Activated CD8-positive, alpha-beta memory T cell treated with anti-CD3 and anti-CD28 coated beads for 36 hours (primary cell): ENCODE data around the gene B3GALT4. TPM values are rescaled to one million over a fixed set of nuclear protein-coding genes. Genes with fewer than 3 reads are reported as not detected.

Experiments used
- CTCF ChIA-PET: fragments of 350-600 bp; sonication (Branson Sonifier 250); formaldehyde crosslinking; loops from one replicate; lab custom pipeline; 2021; ENCODE audit warnings: antibody characterized with exemption; lab: Charles Lee
- POLR2A ChIA-PET: fragments of 350-600 bp; sonication (Branson Sonifier 250); formaldehyde crosslinking; loops from one replicate; lab custom pipeline; 2021; ENCODE audit warnings: antibody characterized with exemption; lab: Charles Lee
- total RNA-seq, 2 experiments: library from RNA; stranded (reverse); gene quantifications; one replicate each; pipeline ENCODE4 v1.2.3, GENCODE V29; 2021

The B3GALT4 gene
- 1 to 10 TPM; 2.6 to 3.2 TPM for total RNA-seq

- ChIA-PET CTCF (interaction anchor here (0.6 to 4.1 kb wide), 15 partner anchors 10 to 1542 kb away, joined by 3 to 30 read pairs (median 4); partner anchors contain the start of genes HSD17B8, PFDN6, TAPBP and WDR46), POLR2A (interaction anchor here (0.6 to 3.7 kb wide), 13 partner anchors 12 to 305 kb away, joined by 3 to 38 read pairs (median 5); partner anchors contain the start of genes PFDN6, RGL2, WDR46 and ZBTB22)
These were observed at the start of gene B3GALT4 for GRCh38 chr6:33276864-33277662. Gene B3GALT4 (plus strand): TSS chr6:33277123. CDS start chr6:33277420, 297 bp downstream.

- POLR2A ChIA-PET: no interaction called here
- CTCF ChIA-PET: no interaction called here
These were observed 41.7 kb upstream of the B3GALT4 start for GRCh38 chr6:33235221-33235634.

GRCh38 chr6:33236328-33236727, 40.6 kb upstream of the B3GALT4 start:
- POLR2A ChIA-PET: interaction anchor here (0.5 to 0.6 kb wide), 2 partner anchors 17 to 41 kb away, joined by 3 to 5 read pairs; partner anchors contain the start of gene B3GALT4

GRCh38 chr6:33236852-33237251, 40.1 kb upstream of the B3GALT4 start:
- CTCF ChIA-PET: no interaction called here

More at GRCh38 chr6:33236328-33236727, 40.6 kb upstream of the B3GALT4 start:
- CTCF ChIA-PET: interaction anchor here (0.7 kb wide), 1 partner anchor 342 kb away, joined by 3 read pairs; no protein-coding TSS in a partner anchor

GRCh38 chr6:33237741-33238140, 39.2 kb upstream of the B3GALT4 start:
- POLR2A ChIA-PET: no interaction called here
- CTCF ChIA-PET: interaction anchor here (0.6 to 0.7 kb wide), 2 partner anchors 8 to 86 kb away, joined by 3 to 4 read pairs; no protein-coding TSS in a partner anchor

More at GRCh38 chr6:33236852-33237251, 40.1 kb upstream of the B3GALT4 start:
- POLR2A ChIA-PET: interaction anchor here (0.5 kb wide), 1 partner anchor 18 kb away, joined by 5 read pairs; no protein-coding TSS in a partner anchor

GRCh38 chr6:33241968-33242367, 35.0 kb upstream of the B3GALT4 start:
- POLR2A ChIA-PET: no interaction called here
- CTCF ChIA-PET: no interaction called here

GRCh38 chr6:33243476-33243875, 33.4 kb upstream of the B3GALT4 start:
- POLR2A ChIA-PET: interaction anchor here (0.7 kb wide), 1 partner anchor 39 kb away, joined by 4 read pairs; the partner anchor contains the start of gene HSD17B8
- CTCF ChIA-PET: interaction anchor here (0.7 to 1.5 kb wide), 5 partner anchors 46 to 170 kb away, joined by 3 to 6 read pairs (median 3); partner anchors contain the start of gene HLA-DPA1

GRCh38 chr6:33247977-33248642, 28.8 kb upstream of the B3GALT4 start:
- POLR2A ChIA-PET: interaction anchor here (0.7 to 3.6 kb wide), 9 partner anchors 23 to 276 kb away, joined by 3 to 33 read pairs (median 6); partner anchors contain the start of genes B3GALT4, RING1, RPS18 and VPS52

GRCh38 chr6:33248643-33248931, 28.3 kb upstream of the B3GALT4 start:
- POLR2A ChIA-PET: interaction anchor here (0.7 to 3.6 kb wide), 9 partner anchors 23 to 277 kb away, joined by 3 to 33 read pairs (median 6); partner anchors contain the start of genes B3GALT4, RING1, RPS18 and VPS52
- CTCF ChIA-PET: interaction anchor here (0.5 to 3.0 kb wide), 28 partner anchors 13 to 1702 kb away, joined by 3 to 21 read pairs (median 4); partner anchors contain the start of genes ATP6V1G2, HLA-DOA, HLA-DPB1 and HSD17B8

More at GRCh38 chr6:33247977-33248642, 28.8 kb upstream of the B3GALT4 start:
- CTCF ChIA-PET: interaction anchor here (0.5 to 3.0 kb wide), 30 partner anchors 13 to 1701 kb away, joined by 3 to 21 read pairs (median 4); partner anchors contain the start of genes ATP6V1G2, HLA-DOA, HLA-DPB1 and HSD17B8

- CTCF ChIA-PET: interaction anchor here (0.5 to 3.0 kb wide), 27 partner anchors 12 to 1703 kb away, joined by 3 to 21 read pairs (median 4); partner anchors contain the start of genes ATP6V1G2, HLA-DOA, HLA-DPB1 and HSD17B8
- POLR2A ChIA-PET: interaction anchor here (0.6 to 3.6 kb wide), 10 partner anchors 10 to 462 kb away, joined by 3 to 33 read pairs (median 8); partner anchors contain the start of genes B3GALT4, RING1, RPS18 and UQCC2
These were observed 27.8 kb upstream of the B3GALT4 start for GRCh38 chr6:33248932-33249731.

GRCh38 chr6:33249732-33250630, 26.9 kb upstream of the B3GALT4 start:
- CTCF ChIA-PET: interaction anchor here (0.8 to 2.7 kb wide), 7 partner anchors 21 to 88 kb away, joined by 3 to 21 read pairs (median 7); partner anchors contain the start of genes B3GALT4, HSD17B8, PFDN6 and RING1
- POLR2A ChIA-PET: interaction anchor here (0.7 to 3.6 kb wide), 7 partner anchors 9 to 461 kb away, joined by 3 to 33 read pairs (median 4); partner anchors contain the start of genes HSD17B8, RING1, RPS18 and UQCC2

GRCh38 chr6:33250731-33251130, 26.2 kb upstream of the B3GALT4 start:
- ChIA-PET POLR2A (interaction anchor here (0.7 to 3.6 kb wide), 4 partner anchors 21 to 279 kb away, joined by 3 to 33 read pairs (median 8); partner anchors contain the start of genes RPS18 and VPS52), CTCF (interaction anchor here (0.6 to 1.5 kb wide), 2 partner anchors 19 to 26 kb away, joined by 4 to 5 read pairs; partner anchors contain the start of gene B3GALT4)

GRCh38 chr6:33251395-33252012, 25.4 kb upstream of the B3GALT4 start:
- ChIA-PET CTCF (interaction anchor here (0.6 to 0.8 kb wide), 3 partner anchors 19 to 46 kb away, joined by 3 to 4 read pairs (median 4); no protein-coding TSS in a partner anchor), POLR2A (interaction anchor here (0.7 to 3.6 kb wide), 2 partner anchors 20 to 84 kb away, joined by 4 to 33 read pairs; partner anchors contain the start of genes RPS18 and VPS52)

GRCh38 chr6:33252759-33253158, 24.2 kb upstream of the B3GALT4 start:
- ChIA-PET CTCF (no interaction called here), POLR2A (no interaction called here)

- ChIA-PET CTCF (interaction anchor here (0.7 kb wide), 3 partner anchors 9 to 257 kb away, joined by 3 read pairs; no protein-coding TSS in a partner anchor), POLR2A (interaction anchor here (0.6 kb wide), 1 partner anchor 172 kb away, joined by 6 read pairs; no protein-coding TSS in a partner anchor)
These were observed 22.3 kb upstream of the B3GALT4 start for GRCh38 chr6:33254591-33254990.
